GM21825 (cell line): ENCODE measurements around the gene AMHR2.
A peak's percentile ranks its signal among the peaks of the same experiment; 100 is the strongest.
"Not testable (repeated sequence)": the region's sequence is repeated elsewhere in the genome, so short reads cannot be mapped to it uniquely, and the experiment has no call there.

Source experiments
- ATAC-seq: cut with Tn5 transposase; IDR thresholded peaks from one replicate; pipeline ENCODE4 v1.9.1; 2021; ENCODE audit warnings: mild to moderate bottlenecking, moderate library complexity; ENCODE audit not compliant: unreplicated experiment

Gene AMHR2

DNA sequence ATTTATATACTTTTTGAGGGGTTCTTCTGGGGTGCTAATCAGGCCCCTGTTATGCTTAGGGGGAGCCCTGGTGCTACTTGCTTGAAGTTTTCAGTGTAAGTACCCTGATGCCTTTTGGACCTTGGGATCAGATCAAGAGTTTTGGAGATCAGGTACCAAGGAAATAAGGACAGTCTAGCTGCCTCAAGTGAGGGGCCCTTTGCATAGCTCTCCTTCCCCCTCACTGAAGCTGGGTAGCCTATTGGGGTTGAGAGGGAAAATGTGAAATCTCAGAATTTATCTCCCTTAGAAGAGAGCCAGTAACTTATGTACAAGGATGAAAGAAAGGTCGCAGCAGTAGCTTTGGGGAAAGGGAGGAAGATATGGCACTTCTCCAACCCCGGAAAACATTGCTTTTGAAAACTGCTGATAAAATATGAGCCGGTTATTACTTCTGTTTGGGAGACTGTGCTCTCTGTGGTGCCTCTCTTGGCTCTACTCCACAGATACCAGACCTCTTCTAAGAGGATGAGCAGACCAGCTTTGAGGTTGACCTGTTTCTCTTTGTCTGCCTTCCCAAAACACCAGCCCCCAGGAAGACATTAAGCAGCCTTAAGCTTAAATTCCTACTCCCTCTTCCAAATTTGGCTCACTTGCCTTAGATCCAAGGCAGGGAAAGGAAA is 8.8 kb upstream of the AMHR2 start:
- ATAC-seq, result no peak

DNA sequence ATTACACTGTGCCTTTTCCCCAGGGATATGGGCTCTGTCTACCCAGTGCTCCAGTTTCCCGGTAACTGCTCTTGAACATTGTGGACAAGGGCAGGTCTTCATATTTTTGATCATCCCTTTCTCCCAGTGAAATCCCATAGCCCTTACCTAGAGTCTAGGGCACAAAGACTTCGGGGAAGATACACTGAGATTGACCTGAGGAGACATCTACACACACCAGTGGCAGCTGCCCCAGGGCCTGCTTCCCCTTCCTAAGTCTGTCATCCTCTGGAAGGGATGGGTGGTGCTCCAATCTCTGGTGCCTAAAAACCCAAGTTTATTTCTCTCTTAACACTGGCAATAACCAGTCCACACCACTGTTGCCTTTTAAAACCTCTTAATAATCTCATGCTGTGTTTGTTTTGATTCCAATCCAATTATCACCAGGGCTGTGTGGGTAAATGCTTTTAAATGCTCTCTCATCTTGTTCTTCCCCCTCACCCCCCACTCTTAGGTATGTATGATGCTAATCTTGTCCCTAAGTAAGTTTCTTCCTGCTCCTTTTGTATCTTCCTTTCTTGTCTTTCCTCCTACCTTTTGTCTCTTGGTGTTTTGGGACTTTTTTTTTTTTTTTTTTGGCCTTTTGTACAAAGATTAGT is 7.8 kb upstream of the AMHR2 start:
- ATAC-seq, result not testable (repeated sequence)

DNA sequence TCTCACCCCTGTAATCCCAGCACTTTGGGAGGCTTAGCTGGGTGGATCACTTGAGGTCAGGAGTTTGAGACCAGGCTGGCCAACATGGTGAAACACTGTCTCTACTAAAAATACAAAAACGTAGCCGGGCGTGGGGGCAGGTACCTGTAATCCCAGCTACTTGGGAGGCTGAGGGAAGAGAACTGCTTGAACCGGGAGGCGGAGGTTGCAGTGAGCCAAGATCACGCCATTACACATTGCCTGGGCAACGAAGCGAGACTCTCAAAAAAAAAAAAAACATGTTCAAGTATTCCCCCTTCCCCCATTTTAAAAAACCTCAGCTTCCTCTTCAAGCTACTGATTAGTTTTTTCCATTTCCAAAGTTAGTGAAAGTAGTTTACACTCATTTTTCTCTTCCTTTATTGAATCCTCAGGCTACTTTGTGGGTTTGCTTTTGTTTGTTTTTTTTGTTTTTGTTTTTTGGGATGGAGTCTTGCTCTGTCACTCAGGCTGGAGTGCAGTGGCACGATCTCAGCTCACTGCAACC is 6.3 kb upstream of the AMHR2 start:
- not testable (repeated sequence) for ATAC-seq

GRCh38 chr12:53418221-53418620 is 5.4 kb upstream of the AMHR2 start:
- ATAC-seq, result no peak

- ATAC-seq, result no peak
Observed at GRCh38 chr12:53419756-53420155, 3.9 kb upstream of the AMHR2 start.

DNA sequence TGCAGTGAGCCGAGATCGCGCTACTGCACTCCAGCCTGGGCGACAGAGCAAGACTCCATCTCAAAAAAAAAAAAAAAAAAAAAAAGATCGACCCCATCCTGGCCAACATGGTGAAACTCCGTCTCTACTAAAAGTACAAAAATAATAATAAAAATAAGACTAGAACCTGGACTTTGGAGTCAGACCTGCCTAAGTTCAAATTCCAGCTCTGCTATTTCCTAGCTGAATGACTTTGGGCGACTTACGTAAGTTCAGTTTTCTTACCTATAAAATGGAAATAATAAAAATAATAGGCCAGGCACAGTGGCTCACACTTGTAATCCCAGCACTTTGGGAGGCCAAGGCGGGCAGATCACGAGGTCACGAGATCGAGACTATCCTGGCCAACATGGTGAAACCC is 1.4 kb upstream of the AMHR2 start:
- not testable (repeated sequence) for ATAC-seq

DNA sequence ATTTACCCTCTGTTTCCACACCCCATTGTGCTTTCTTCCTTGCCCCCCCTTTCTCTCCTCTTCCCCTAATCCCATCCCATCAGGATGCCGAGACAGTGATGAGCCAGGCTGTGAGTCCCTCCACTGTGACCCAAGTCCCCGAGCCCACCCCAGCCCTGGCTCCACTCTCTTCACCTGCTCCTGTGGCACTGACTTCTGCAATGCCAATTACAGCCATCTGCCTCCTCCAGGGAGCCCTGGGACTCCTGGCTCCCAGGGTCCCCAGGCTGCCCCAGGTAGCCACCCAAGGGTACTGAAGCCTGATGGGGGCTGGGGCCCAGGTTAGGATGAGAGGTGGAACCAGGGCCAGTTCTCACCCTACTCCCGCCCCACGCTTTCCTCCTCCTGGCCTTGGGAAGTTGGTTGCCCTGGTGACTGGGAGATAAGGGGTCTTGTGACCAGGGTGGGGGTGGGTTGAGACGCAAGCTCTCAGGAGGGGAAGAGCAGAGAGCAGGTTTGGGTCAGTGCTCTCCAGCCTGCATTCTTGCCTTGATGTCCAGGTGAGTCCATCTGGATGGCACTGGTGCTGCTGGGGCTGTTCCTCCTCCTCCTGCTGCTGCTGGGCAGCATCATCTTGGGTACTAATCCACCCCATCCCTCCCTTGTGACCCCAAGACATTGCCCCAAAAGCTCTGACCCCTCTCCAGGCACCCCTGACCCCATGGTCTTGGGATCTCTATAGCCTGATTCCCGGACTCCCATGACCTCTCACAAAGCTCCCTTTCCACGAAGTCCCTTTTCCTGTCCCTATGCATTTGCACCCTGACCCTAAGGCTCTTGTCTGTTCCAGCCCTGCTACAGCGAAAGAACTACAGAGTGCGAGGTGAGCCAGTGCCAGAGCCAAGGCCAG is 1.2 kb downstream of the AMHR2 start:
- no peak for ATAC-seq

GRCh38 chr12:53425515-53426150 is 2.0 kb downstream of the AMHR2 start:
- no peak for ATAC-seq

DNA sequence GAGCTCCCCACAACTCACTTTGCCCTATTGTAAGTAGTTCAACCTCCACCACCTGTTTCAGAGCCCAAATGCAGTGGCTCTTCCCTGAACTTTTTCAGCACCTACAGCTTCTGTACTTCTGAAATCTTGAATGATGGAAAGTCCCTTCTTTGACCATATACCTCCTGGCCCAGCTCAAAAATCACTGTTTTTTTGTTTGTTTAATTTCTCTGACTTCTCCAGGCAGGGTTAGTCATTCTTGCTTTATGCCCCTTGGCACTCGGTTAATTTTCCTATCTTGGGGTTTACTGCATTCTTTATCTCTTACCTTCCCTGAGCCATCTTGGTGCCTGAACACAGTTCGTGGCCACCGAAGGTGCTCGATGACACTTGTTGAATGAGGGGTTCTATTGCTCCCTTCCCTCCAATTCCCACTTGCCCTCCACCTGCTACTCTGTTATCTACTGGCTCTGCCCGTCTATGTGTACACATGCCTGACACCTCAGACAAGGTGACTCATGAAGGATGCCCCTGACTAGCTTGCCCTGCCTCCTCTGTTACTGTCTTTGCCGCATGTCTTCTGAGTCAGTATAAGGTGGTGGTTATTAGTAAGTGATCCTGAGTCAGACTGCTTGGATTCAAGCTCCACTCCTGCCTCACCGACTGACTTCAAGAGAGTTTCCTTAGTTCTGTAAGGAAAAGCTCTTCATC is 4.4 kb downstream of the AMHR2 start:
- no peak for ATAC-seq

DNA sequence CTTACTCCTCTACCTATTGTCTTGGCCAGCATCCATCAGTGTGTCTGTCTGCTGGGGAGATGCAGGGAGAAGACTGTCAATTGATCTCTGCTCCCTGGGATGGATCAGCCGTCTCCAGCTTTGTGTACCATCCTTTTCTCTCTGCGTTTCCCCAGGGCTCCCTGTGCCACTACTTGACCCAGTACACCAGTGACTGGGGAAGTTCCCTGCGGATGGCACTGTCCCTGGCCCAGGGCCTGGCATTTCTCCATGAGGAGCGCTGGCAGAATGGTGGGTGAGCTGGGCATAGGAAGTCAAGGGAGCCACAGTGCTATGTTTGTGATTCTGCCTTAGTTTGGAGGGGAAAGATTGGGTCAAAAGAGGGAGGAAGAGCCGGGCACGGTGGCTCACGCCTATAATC is 5.1 kb downstream of the AMHR2 start:
- no peak for ATAC-seq

GRCh38 chr12:53430116-53430515 is 6.5 kb downstream of the AMHR2 start:
- ATAC-seq, result no peak

DNA sequence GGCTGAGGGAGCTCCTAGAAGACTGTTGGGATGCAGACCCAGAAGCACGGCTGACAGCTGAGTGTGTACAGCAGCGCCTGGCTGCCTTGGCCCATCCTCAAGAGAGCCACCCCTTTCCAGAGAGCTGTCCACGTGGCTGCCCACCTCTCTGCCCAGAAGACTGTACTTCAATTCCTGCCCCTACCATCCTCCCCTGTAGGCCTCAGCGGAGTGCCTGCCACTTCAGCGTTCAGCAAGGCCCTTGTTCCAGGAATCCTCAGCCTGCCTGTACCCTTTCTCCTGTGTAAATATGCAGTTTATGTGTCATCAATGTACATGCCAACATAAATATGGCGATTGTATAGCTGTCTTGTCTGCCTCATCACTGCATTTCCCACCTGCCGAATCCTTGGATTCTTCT is 7.5 kb downstream of the AMHR2 start:
- no peak for ATAC-seq

- ATAC-seq, result not testable (repeated sequence)
Observed at GRCh38 chr12:53435326-53435725, 11.7 kb downstream of the AMHR2 start.

- ATAC-seq, result not testable (repeated sequence)
Observed at GRCh38 chr12:53439582-53439981, 15.9 kb downstream of the AMHR2 start.

DNA sequence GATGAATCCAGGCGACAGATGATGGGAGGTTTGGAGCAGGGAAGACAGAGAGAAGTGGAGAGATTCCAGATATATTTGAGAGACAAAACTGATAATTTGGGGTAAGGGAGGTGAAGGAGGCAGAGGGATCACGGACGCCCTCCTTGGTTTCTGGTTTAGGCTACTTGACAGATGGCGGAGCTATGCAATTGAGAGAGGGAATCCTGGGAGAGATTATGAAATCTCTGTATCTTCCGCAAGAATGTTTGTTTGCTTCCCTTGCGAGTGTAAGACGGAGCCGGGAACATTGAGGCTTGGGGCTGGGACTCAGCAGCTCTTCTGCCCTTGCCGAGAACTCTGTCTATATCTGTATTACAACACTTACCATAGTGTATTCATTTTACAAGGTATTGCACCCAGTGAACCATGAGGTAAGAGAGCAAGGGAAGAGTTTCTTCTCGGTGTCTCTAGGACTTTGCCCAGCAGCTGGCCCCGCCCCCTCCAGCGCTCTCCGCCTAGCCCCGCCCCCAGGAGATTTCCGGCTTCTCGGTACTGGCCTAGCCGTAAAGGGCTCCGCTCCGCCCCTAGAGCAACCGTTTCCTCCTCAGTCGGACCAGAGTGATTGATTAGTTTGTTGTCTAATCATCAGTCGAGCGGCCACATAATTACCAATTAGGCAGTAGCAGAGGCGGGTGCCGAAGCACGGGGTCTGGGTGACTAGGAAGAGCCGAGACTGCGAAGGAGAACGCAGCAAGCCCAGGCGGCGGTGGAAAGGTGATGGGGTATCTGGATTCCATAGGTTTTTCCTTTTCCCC is 17.6 kb downstream of the AMHR2 start, which contains the start of gene PRR13:
TSS of gene PRR13 (plus strand) at position 695 of the 794 bp plus-strand sequence. CDS start 981 bp downstream, outside the sequence.
- peak; percentile 98 for ATAC-seq

- ATAC-seq, result no peak
Observed at GRCh38 chr12:53443955-53444354, 20.3 kb downstream of the AMHR2 start.

- not testable (repeated sequence) for ATAC-seq
Observed at GRCh38 chr12:53444593-53445325, 21.1 kb downstream of the AMHR2 start.

- no peak for ATAC-seq
Observed at GRCh38 chr12:53450936-53451335, 27.3 kb downstream of the AMHR2 start.

DNA sequence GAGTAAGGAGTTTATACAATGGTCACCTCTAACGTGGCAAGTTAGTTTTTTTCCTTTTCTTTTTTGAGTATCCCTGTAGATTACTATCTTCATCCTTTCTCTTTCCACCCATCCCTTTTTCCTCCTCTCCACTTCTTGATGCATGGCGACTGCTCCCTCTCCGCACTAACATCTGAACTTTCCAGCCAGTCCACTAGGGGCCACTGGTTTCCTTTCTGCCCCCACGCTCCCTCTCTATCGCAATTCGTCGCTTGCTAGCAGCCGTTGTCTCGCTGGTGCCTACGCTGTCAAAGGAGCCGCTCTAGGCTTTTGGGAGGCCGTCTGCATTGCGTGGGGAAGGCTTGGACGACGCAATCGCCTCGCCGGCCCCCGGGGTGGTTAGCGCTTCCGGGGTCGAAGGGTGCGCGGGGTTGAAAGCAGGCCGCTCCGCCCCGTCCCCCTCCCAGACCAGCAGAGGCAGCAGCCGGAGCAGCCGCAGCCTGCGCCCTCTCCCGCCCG is 28.1 kb downstream of the AMHR2 start, which contains the start of gene PCBP2:
TSS of gene PCBP2 (plus strand) at position 442 of the 498 bp plus-strand sequence. CDS start 2,699 bp downstream, outside the sequence.
- peak; percentile 96 for ATAC-seq
